Stromal cell of bone marrow (primary cell): ENCODE results near the gene DIS3L.
A peak's percentile ranks its signal among the peaks of the same experiment; 100 is the strongest.
"Not testable (repeated sequence)": the region's sequence is repeated elsewhere in the genome, so short reads cannot be mapped to it uniquely, and the experiment has no call there.

Experiments used
- DNase-seq: peaks from one replicate; pipeline ENCODE4 v3.0.0-alpha.2; 2012; ENCODE audit warnings: low read depth

The DIS3L gene

GRCh38 chr15:66278056-66278455 lies 15.3 kb upstream of the DIS3L start:
- DNase-seq, result no peak

- no peak for DNase-seq
These were observed 14.7 kb upstream of the DIS3L start for GRCh38 chr15:66278671-66279070.

- no peak for DNase-seq
These were observed 9.1 kb upstream of the DIS3L start for GRCh38 chr15:66284271-66284670.

GRCh38 chr15:66285533-66286280 lies 7.7 kb upstream of the DIS3L start:
- no peak for DNase-seq

GRCh38 chr15:66287461-66288057 lies 5.8 kb upstream of the DIS3L start:
- DNase-seq, result peak; percentile 22

GRCh38 chr15:66288093-66288492 lies 5.3 kb upstream of the DIS3L start:
- DNase-seq, result no peak

- DNase-seq, result no peak
These were observed 4.7 kb upstream of the DIS3L start for GRCh38 chr15:66288551-66289185.

GRCh38 chr15:66290007-66290406 lies 3.4 kb upstream of the DIS3L start:
- DNase-seq, result no peak

GRCh38 chr15:66290518-66290917 lies 2.9 kb upstream of the DIS3L start:
- no peak for DNase-seq

- DNase-seq, result no peak
These were observed 1.4 kb upstream of the DIS3L start for GRCh38 chr15:66291816-66292570.

GRCh38 chr15:66292571-66293418 lies 573 bp upstream of the DIS3L start:
- DNase-seq, result no peak

- peak; percentile 9 for DNase-seq
These were observed 976 bp downstream of the DIS3L start for GRCh38 chr15:66294157-66294931.

GRCh38 chr15:66294932-66295235 lies 1.5 kb downstream of the DIS3L start:
- peak; percentile 11 for DNase-seq

GRCh38 chr15:66296186-66296585 lies 2.8 kb downstream of the DIS3L start:
- DNase-seq, result no peak

GRCh38 chr15:66298803-66299251 lies 5.5 kb downstream of the DIS3L start:
- no peak for DNase-seq

- DNase-seq, result no peak
These were observed 9.3 kb downstream of the DIS3L start for GRCh38 chr15:66302489-66303278.

GRCh38 chr15:66304425-66304824 lies 11.1 kb downstream of the DIS3L start:
- not testable (repeated sequence) for DNase-seq

GRCh38 chr15:66306381-66306780 lies 13.0 kb downstream of the DIS3L start:
- DNase-seq, result no peak

- DNase-seq, result no peak
These were observed 15.2 kb downstream of the DIS3L start for GRCh38 chr15:66308531-66308930.

GRCh38 chr15:66309828-66310227 lies 16.5 kb downstream of the DIS3L start:
- DNase-seq, result no peak
